ENCODE data around the gene RPL5. TPM values are rescaled to one million over a fixed set of nuclear protein-coding genes. Genes with fewer than 3 reads are reported as not detected.
"Not testable (repeated sequence)": the region's sequence is repeated elsewhere in the genome, so short reads cannot be mapped to it uniquely, and the experiment has no call there.

The RPL5 gene
- total RNA-seq: 100 to 1,000 TPM; 851 to 985 (median 913) TPM

GRCh38 chr1:92831762-92832536 lies at the start of gene RPL5:
Gene RPL5, plus strand, starts transcription at chr1:92832040. Its CDS starts 75 bp downstream, at chr1:92832115.
- Histone ChIP-seq H3K9me3 (no peaks in the 10 kb centered on the region), H3K36me3 (peaks cover 0 to 37% of the 10 kb centered on the region in 2 donors), H3K4me1 (peaks cover 21% of the 10 kb centered on the region in 2 donors), H3K27me3 (no peaks in the 10 kb centered on the region), H3K4me3 (peak within 1 kb of the TSS; percentile 90 to 95 (median 92)), H3K27ac (peak within 1 kb of the TSS; percentile 93 to 97 (median 95))
- peak; percentile 92 for TF ChIP-seq POLR2A (IDR thresholded peaks at IDR 0.05)
- TF ChIP-seq CTCF (IDR thresholded peaks at IDR 0.05 in 4 of 5, conservative IDR thresholded peaks at IDR 0.05 in 1 of 5): peak; percentile 82 to 97 (median 93)
- peak; percentile 97 to 98 for ATAC-seq
- intact Hi-C loops (cut with DNase I; ENCODE audit: low total_unique reads): loop anchor here (1.0 kb wide), 2 partner anchors 47 to 348 kb away; partner anchors contain the start of genes CCDC18, EVI5 and TMED5
- in situ Hi-C loops (cut with MboI; ENCODE audit: low sequenced_read_pairs in 4 of 4): loop anchor here in 1 of 4 donors (25.0 kb wide), 1 partner anchor 355 kb away; the partner anchor contains the start of genes CCDC18 and TMED5
- peak; percentile 89 to 96 for DNase-seq

GRCh38 chr1:92783550-92783949 lies 48.3 kb upstream of the RPL5 start:
- H3K27me3 ChIP-seq; H3K9me3 ChIP-seq; H3K36me3 ChIP-seq; in situ Hi-C loops (cut with MboI; ENCODE audit: low sequenced_read_pairs in 4 of 4); ATAC-seq: not testable (repeated sequence)
- intact Hi-C loops (cut with DNase I; ENCODE audit: low total_unique reads): loop anchor here (5.0 kb wide), 1 partner anchor 36 kb away; no protein-coding TSS in a partner anchor
- peak; percentile 8 to 16 for DNase-seq
- Histone ChIP-seq H3K4me3 (peak overlapping the region; percentile 82 to 98 (median 88)), H3K27ac (peak overlapping the region; percentile 92 to 98 (median 94)), H3K4me1 (peaks cover 14 to 22% of the 10 kb centered on the region in 2 donors)
- peak in 1 of 5 experiments; percentile 23 for TF ChIP-seq CTCF (IDR thresholded peaks at IDR 0.05 in 4 of 5, conservative IDR thresholded peaks at IDR 0.05 in 1 of 5)

GRCh38 chr1:92784021-92784638 lies 47.7 kb upstream of the RPL5 start:
- H3K4me3 ChIP-seq: peak overlapping the region; percentile 82 to 98 (median 88)
- DNase-seq: peak; percentile 2 to 41
- TF ChIP-seq POLR2A (IDR thresholded peaks at IDR 0.05): no peak
- no peak for TF ChIP-seq CTCF (IDR thresholded peaks at IDR 0.05 in 4 of 5, conservative IDR thresholded peaks at IDR 0.05 in 1 of 5)
- no peaks in the 10 kb centered on the region for H3K36me3 ChIP-seq
- H3K9me3 ChIP-seq: no peaks in the 10 kb centered on the region
- peak overlapping the region; percentile 92 to 98 (median 94) for H3K27ac ChIP-seq
- intact Hi-C loops (cut with DNase I; ENCODE audit: low total_unique reads): loop anchor here (5.0 kb wide), 1 partner anchor 37 kb away; no protein-coding TSS in a partner anchor
- H3K27me3 ChIP-seq: no peaks in the 10 kb centered on the region
- in situ Hi-C loops (cut with MboI; ENCODE audit: low sequenced_read_pairs in 4 of 4): no loop called here
- peaks cover 14 to 22% of the 10 kb centered on the region in 2 donors for H3K4me1 ChIP-seq
- peak; percentile 25 to 33 for ATAC-seq

- Histone ChIP-seq H3K9me3 (no peaks in the 10 kb centered on the region), H3K36me3 (no peaks in the 10 kb centered on the region), H3K4me1 (peaks cover 14 to 22% of the 10 kb centered on the region in 2 donors), H3K27ac (peak within 1 kb of the TSS; percentile 92 to 98 (median 94)), H3K27me3 (no peaks in the 10 kb centered on the region), H3K4me3 (peak within 1 kb of the TSS; percentile 82 to 98 (median 88))
- ATAC-seq: peak; percentile 94
- intact Hi-C loops (cut with DNase I; ENCODE audit: low total_unique reads): loop anchor here (1.0 to 5.0 kb wide), 2 partner anchors 38 to 47 kb away; partner anchors contain the start of gene RPL5
- in situ Hi-C loops (cut with MboI; ENCODE audit: low sequenced_read_pairs in 4 of 4): no loop called here
- peak; percentile 61 to 80 for TF ChIP-seq POLR2A (IDR thresholded peaks at IDR 0.05)
- TF ChIP-seq CTCF (IDR thresholded peaks at IDR 0.05 in 4 of 5, conservative IDR thresholded peaks at IDR 0.05 in 1 of 5): peak in 2 of 5 experiments; percentile 30 to 41
- DNase-seq: peak; percentile 91 to 93
Observed at GRCh38 chr1:92784639-92785500, 47.0 kb upstream of the RPL5 start, which contains the start of gene EVI5. Gene EVI5, minus strand, starts transcription at chr1:92785108. Its CDS starts 48,562 bp downstream, at chr1:92736546.

Measured in gastrocnemius medialis (tissue), 4 donors.